GM18870 (cell line): ENCODE data around the gene GABBR2.

Experiments
- ATAC-seq: cut with Tn5 transposase; IDR thresholded peaks from one replicate; pipeline ENCODE4 v1.9.1; 2021; ENCODE audit warnings: moderate library complexity; ENCODE audit not compliant: unreplicated experiment

GABBR2 gene

DNA sequence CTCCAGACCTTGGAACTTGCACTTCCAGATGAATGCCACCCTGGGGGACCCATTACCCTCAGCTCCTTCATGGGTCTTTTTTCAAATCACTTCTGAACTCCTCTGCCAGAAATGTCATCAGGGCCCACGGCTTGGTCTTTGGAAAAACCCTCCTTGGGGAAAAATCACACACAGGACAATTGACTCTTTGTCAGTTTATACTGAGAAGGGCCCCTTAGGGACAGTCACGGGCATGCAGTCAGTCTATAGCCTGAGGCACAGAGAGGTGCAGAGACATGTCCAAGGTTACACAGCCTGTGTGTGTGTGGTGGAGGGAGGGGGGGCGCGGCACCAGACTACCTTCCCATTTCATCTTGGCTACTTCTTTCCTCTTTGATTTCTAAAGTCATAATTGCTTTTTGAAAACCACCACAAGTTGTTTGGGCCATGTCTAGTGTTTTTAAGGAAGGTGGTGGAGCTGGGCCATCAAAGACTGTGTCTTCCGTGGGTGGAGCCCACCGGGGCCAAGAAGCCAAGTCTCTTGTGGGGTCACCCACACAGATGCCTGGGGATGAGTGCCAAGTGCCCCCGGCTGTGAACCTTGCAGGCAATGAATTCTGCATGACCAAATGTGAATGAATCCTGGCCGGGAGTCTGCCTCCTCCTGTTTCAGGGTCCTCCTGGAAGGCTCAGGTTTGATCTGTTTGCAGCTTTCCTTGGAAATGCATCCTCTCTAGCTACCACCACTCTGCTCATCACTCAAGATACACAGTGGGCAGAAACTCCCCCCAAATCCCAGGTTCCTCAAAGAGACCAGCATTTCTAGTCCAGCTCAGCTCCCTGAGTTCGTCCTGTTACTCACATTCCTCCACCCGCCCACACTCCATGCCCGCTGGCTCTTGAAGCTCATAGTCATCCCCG is 253.2 kb downstream of the GABBR2 start:
- no peak for ATAC-seq

DNA sequence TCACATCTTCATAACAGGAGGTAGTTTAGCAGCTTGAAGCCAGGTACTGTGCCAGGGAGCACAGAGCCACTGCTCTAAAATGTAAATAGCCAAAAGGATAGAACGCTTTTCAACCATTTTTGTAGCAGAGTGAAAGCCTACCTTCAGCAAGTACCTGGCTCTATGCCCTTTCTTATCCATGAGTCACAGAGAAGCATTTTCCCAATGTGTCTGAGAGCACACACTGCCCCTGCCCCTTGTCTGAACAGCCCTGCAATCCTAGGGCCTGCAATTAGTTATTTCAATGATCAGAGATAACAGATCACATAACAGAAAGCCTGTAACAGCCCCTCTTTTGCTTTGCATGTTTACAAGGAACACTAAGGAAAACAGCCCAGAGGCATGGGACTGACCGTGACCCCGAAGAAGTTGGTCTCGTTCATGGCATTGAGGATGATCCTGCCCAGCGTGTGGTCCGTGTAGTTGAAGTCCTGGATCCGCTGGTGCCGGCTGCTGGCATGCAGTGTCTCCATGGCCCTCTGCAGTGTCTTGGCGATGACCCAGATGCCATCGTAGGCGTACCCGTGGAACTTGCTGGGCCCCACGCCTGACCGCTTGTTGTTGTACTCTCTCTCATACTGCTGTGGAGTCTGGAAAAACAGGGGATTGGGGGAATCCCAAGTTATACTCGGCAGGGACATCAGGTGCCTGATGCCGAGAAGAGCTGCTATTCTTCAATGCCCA is 255.0 kb downstream of the GABBR2 start:
- no peak for ATAC-seq

DNA sequence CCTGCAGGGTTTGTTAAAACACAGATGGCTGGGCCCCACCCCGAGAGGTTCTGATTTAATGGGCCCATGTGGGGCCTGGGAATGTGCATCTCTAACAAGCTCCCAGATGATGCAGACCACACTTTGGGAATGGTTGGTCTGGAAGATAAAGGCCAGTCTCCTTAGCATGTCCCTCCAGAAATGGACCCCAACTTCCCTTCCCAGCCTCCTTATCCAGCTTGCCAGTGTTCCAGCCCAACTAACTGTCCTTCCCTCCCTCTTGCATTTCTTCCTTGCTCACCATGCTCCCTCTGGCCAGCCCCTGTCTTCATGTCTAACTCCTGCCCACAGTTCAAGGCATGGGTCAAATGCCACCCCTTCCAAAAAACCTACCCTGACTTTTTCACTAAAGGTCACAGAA is 257.2 kb downstream of the GABBR2 start:
- no peak for ATAC-seq

GRCh38 chr9:98450496-98450895 is 258.2 kb downstream of the GABBR2 start:
- no peak for ATAC-seq

DNA sequence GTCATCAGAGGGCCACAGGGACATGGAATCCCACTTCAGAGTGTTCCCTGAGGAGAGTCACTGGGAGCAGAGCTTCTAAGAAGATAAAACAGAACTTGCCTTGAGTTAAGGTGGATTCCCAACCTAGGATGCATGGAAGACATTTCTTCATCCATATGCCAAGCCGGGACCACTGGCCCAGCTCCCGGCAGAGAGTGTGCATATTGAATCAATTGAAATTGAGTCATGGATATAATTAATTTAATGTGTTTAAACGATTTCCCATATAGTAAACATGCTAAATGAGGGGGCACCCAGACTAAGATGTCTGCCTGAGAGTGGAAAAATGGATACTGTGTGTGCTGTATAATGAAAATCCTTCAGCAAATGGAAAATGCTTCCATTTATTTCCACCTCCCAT is 258.9 kb downstream of the GABBR2 start:
- no peak for ATAC-seq

- ATAC-seq = no peak
These were observed 263.2 kb downstream of the GABBR2 start for GRCh38 chr9:98445576-98445975.

DNA sequence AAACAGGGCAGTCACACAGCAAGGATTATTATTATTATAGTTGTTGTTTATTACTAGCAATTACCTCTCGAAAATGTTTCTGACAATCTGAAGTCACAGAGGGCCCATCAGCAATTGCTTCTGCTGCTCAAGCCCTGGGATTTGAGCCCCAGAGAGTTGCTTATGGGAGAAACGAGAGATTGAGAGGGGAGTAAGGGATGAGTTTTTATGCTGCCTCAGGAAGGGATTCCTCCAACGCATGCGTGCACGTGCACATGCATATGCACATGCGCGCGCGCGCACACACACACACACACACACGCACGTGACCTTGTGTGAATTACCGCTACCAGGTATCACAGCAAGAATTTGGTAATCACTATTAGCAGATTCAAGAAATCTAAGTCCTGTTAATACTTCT is 264.1 kb downstream of the GABBR2 start:
- ATAC-seq = no peak

GRCh38 chr9:98442541-98442940 is 266.2 kb downstream of the GABBR2 start:
- no peak for ATAC-seq

GRCh38 chr9:98442114-98442513 is 266.6 kb downstream of the GABBR2 start:
- no peak for ATAC-seq

GRCh38 chr9:98438666-98439065 is 270.1 kb downstream of the GABBR2 start:
- ATAC-seq = no peak

DNA sequence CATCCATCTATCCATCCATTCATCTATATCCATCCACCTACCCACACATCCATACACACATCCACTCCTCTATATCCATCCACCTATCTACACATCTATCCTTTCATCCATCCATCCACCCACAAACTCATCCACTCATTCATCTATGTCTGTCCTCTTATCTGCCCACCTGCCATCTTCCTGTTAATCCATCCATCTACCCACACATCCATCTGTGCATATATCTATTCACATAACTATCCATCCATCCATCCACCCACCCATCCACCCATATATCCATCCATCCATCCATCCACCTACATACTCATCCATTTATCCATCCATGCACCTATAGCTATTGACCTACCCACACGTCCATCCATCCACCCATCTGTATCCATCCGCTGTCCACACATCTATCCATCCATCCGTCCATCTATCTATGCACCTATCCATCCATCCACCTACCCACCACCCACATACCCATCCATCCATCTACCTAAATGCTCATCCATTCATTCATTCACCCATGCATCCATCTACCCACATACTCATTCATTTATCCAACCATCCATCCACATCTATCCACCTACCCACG is 271.2 kb downstream of the GABBR2 start:
- no peak for ATAC-seq

- no peak for ATAC-seq
These were observed 275.8 kb downstream of the GABBR2 start for GRCh38 chr9:98432960-98433359.

DNA sequence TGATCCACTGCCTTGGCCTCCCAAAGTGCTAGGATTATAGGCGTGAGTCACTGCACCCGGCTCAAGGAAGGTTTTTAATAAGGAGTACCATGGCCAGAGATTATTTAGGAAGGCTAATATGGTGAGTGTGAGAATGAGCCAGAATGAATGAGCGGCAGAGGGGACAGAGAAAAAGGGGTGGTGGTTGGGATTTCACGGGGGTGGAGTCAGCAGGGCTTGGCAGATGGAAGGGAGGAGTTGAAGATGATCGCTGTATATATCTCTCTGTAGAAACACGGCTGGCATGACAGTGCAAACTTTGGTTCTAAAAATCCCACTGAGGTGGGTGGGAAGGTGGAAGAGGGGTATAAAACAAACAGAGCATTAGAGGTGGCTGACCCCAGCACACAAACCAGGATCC is 276.6 kb downstream of the GABBR2 start:
- ATAC-seq = no peak

- ATAC-seq = no peak
These were observed 278.0 kb downstream of the GABBR2 start for GRCh38 chr9:98430535-98431292.

DNA sequence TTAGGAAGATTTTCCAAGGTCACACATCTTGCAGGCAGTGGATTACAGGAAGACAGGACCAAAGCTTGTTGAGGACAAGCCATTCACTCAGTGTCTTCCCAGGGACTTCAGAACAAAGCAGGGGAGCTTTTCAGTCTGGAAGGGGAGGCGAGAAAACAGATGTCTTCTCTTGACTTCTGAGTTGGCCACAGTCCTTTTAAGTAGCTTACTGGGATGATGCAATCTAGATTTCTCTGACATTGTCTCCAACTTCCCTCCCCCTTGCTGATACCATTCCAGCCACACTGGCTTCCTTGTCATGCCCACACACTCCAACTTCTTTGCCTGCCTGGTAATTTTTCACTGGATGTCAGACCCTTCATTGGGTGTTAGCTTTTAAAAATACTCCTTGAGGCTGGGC is 279.1 kb downstream of the GABBR2 start:
- no peak for ATAC-seq

- no peak for ATAC-seq
These were observed 280.3 kb downstream of the GABBR2 start for GRCh38 chr9:98428454-98428853.

DNA sequence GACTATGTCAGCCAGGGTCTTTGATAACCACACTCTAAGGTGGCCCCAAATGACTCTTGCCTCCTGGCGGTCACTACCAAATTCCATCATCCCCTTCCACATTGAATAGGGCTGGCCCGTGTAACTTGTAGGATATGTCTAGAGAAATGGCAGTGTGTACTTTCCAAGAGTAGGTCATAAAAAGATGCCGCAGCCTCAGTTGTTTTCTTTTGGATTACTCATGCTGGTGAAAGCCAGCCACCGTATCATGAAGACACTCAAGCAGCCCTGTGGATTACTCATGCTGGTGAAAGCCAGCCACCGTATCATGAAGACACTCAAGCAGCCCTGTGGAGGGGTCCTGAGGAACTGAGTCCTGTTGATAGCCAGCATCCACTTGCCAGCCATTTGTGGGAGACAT is 281.2 kb downstream of the GABBR2 start:
- no peak for ATAC-seq

DNA sequence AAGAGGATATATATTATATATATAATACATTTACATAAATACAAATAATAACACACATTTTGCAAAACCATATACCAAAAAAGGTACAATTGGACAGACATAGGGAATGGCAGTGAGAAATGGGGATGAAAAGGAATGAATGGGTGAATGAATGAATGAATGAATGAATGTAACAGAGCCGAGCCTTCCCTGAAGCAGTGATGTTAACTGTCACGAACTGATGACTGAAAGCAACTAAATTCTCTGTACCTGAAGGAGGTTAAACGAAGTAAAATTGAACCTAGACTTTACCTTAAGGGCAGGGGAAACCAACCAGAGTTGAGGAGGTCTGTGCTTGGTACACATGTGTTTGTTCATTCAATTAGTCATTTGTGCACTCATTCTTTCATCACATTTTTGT is 283.7 kb downstream of the GABBR2 start:
- no peak for ATAC-seq

DNA sequence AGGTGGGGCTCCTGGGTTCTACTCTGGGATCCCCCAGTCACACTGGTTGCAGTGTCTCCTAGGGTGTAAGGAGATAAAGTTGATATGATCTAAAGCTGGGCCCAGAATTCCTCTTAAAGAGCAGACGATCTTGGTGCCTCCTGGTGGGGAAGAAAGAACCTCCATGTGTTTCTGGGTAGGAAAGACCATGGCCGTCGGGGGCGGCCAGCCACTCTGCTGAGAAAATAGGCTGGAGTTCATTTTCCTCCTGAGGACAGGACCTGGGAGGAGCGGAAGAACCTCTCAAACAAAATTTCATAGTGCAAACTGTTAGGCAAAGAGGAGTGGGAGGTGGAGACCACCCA is 289.5 kb downstream of the GABBR2 start:
- ATAC-seq = no peak

- ATAC-seq = no peak
These were observed 290.0 kb downstream of the GABBR2 start for GRCh38 chr9:98418578-98419259.
